ENCODE data around the gene ZBTB38. TPM values are rescaled to one million over a fixed set of nuclear protein-coding genes. Genes with fewer than 3 reads are reported as not detected.

The ZBTB38 gene
- total and polyA plus RNA-seq, 2 donors: 42.4 to 124 TPM

GRCh38 chr3:141391298-141391990 is 23.1 kb downstream of the ZBTB38 start:
- Histone ChIP-seq H3K36me3 (ENCODE audit: insufficient read depth) (no peaks in the 10 kb centered on the region), H3K4me3 (ENCODE audit: low read depth, low read length) (no peak overlapping the region), H3K27ac (ENCODE audit: low read depth) (no peak overlapping the region), H3K4me1 (ENCODE audit: insufficient read depth) (no peaks in the 10 kb centered on the region)
- DNase-seq (ENCODE audit: extremely low spot score): no peak
- WGBS: 87% methylated on average over 4 of the region's 4 CpGs

DNA sequence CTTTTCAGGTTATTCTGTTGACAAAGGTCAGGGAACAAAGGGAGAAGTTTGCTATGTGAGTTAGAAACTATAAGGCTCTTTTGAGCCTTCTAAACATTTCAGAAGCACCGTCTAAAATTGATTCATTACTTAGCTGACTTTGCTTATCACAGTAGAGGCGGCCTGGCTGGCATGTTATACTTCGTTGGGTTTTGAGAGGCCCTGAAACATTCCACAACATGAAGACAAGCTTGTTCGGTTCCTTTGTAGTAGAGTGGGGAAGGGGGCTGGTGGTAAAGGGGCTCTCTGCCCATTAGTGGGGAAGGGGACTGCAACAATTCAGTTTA is 23.6 kb downstream of the ZBTB38 start:
- Histone ChIP-seq H3K36me3 (ENCODE audit: insufficient read depth) (no peaks in the 10 kb centered on the region), H3K27ac (ENCODE audit: low read depth) (no peak overlapping the region), H3K4me1 (ENCODE audit: insufficient read depth) (no peaks in the 10 kb centered on the region), H3K4me3 (ENCODE audit: low read depth, low read length) (no peak overlapping the region)
- 53% methylated on average over 4 of the region's 4 CpGs for WGBS
- no peak for DNase-seq (ENCODE audit: extremely low spot score)

- no peaks in the 10 kb centered on the region for H3K36me3 ChIP-seq (ENCODE audit: insufficient read depth)
- no peak for DNase-seq (ENCODE audit: extremely low spot score)
- H3K4me1 ChIP-seq (ENCODE audit: insufficient read depth): no peaks in the 10 kb centered on the region
- WGBS: 89% methylated on average over 5 of the region's 5 CpGs
- H3K4me3 ChIP-seq (ENCODE audit: low read depth, low read length): no peak overlapping the region
- H3K27ac ChIP-seq (ENCODE audit: low read depth): no peak overlapping the region
Measured at GRCh38 chr3:141392416-141392815, 24.1 kb downstream of the ZBTB38 start.

DNA sequence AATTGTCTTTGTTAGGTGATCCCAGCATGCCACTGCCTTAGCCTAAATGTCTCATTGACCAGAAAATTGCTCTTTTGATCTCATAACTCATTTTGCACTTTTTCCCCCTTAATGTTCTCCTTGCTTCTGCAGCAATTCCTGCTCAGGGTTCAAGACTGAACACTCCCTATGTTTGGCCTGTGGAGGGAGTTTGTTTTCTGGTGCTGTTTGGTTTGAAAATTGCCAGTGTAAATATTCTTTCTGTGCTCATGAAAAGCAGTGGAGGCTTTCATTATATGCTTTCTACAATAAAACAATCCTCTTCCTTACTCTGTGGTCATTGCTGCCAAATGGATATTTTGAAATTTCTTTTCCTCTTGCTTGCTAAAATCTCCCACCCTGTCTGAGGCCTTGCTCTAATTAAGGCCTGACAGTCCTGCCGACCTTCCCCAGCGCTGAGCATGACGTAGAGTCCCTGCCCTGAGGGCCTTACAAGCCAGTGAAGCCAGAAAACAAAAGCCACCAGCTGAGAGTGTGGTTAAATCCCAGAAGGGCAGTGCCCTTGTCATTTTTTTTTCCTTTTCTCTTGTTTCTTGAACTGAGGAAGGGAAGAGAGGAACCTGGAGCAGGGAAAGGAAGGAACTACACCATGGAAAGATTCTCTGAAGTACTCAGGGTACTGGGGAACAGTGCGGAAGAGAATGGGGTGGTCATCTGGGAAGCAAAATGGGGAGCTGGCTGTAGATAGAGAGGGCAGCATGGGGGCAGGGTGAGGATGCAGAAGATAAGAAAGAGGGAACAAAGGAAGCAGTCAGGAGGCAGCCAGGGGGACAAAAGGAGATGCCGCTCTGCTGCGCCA is 24.8 kb downstream of the ZBTB38 start:
- Histone ChIP-seq H3K36me3 (ENCODE audit: insufficient read depth) (no peaks in the 10 kb centered on the region), H3K4me1 (ENCODE audit: insufficient read depth) (no peaks in the 10 kb centered on the region), H3K27ac (ENCODE audit: low read depth) (no peak overlapping the region), H3K4me3 (ENCODE audit: low read depth, low read length) (no peak overlapping the region)
- WGBS: 73% methylated on average over 6 of the region's 6 CpGs
- no peak for DNase-seq (ENCODE audit: extremely low spot score)

DNA sequence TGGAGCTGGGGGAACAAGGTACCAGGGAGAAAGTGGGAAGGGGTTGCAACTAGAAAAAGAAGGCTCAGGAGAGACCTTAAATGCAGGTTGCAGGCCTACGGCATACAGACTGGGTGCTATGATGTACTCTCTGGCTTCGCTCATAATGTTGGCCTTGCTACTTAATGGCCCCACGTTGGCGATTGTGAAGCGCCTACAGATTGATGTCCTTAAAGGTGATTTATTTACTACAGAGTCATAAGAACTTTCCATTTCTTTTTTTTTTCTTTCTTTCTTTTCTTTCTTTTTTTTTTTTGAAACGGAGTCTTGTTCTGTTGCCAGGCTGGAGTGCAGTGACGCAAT is 25.4 kb downstream of the ZBTB38 start:
- Histone ChIP-seq H3K27ac (ENCODE audit: low read depth) (no peak overlapping the region), H3K36me3 (ENCODE audit: insufficient read depth) (no peaks in the 10 kb centered on the region), H3K4me3 (ENCODE audit: low read depth, low read length) (no peak overlapping the region), H3K4me1 (ENCODE audit: insufficient read depth) (no peaks in the 10 kb centered on the region)
- no peak for DNase-seq (ENCODE audit: extremely low spot score)
- WGBS: 96% methylated on average over 7 of the region's 7 CpGs

GRCh38 chr3:141394560-141394959 is 26.3 kb downstream of the ZBTB38 start:
- DNase-seq (ENCODE audit: extremely low spot score): no peak
- Histone ChIP-seq H3K36me3 (ENCODE audit: insufficient read depth) (no peaks in the 10 kb centered on the region), H3K4me3 (ENCODE audit: low read depth, low read length) (no peak overlapping the region), H3K27ac (ENCODE audit: low read depth) (no peak overlapping the region), H3K4me1 (ENCODE audit: insufficient read depth) (peaks cover 2% of the 10 kb centered on the region)
- WGBS: 92% methylated on average over 3 of the region's 3 CpGs

DNA sequence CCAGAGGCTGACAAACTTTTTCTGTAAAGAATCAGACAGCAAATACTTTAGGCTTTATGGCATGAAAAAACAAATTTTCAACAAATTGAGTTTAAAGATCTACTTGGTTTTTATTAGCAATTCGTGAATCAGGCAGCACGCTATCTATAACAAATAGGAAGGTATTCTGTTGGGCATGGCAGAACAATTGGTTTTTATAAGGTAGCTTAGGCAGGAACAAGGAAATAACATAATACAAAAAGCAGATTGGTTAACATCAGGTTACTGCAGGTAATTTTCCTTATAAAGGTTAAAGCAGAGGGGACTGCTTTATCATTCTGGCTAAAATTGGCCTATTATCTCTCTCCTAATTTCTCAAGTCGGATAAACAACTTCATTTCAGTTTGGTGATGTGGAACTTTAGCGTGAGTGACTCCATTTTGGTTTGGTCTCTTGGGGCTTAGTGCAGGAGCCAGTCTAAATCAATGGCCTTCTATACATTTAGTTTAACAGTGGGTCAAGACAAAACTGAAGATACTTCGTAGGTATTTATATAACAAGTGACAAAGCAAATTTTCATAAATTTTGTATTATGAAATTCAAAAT is 26.8 kb downstream of the ZBTB38 start:
- H3K36me3 ChIP-seq (ENCODE audit: insufficient read depth): no peaks in the 10 kb centered on the region
- 96% methylated on average over 5 of the region's 5 CpGs for WGBS
- no peak overlapping the region for H3K27ac ChIP-seq (ENCODE audit: low read depth)
- peaks cover 2% of the 10 kb centered on the region for H3K4me1 ChIP-seq (ENCODE audit: insufficient read depth)
- H3K4me3 ChIP-seq (ENCODE audit: low read depth, low read length): no peak overlapping the region
- DNase-seq (ENCODE audit: extremely low spot score): no peak

DNA sequence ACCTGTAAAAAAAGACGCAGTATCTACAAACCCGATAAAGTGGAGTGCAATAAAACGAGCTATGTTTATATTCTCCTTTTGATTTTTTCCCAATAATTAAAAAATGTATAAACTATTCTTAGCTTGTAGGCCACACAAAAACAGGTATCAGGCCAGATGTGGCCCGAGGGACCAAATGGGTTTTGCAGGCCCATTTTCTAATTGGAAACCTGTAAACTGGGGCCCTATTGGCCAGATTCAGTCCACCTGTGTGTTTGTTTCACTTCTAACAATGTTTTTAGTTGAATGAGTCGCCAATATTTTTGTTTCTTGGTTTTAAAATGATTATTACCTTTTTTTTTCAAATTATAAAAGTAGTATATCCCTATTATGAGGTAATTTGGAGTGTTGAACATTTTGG is 29.7 kb downstream of the ZBTB38 start:
- no peaks in the 10 kb centered on the region for H3K36me3 ChIP-seq (ENCODE audit: insufficient read depth)
- no peak overlapping the region for H3K4me3 ChIP-seq (ENCODE audit: low read depth, low read length)
- no peak for DNase-seq (ENCODE audit: extremely low spot score)
- WGBS: 93% methylated on average over 5 of the region's 5 CpGs
- no peak overlapping the region for H3K27ac ChIP-seq (ENCODE audit: low read depth)
- peaks cover 2% of the 10 kb centered on the region for H3K4me1 ChIP-seq (ENCODE audit: insufficient read depth)

- peaks cover 2% of the 10 kb centered on the region for H3K4me1 ChIP-seq (ENCODE audit: insufficient read depth)
- WGBS: 66% methylated on average over 2 of the region's 2 CpGs
- H3K36me3 ChIP-seq (ENCODE audit: insufficient read depth): peaks cover under 1% of the 10 kb centered on the region
- no peak overlapping the region for H3K27ac ChIP-seq (ENCODE audit: low read depth)
- DNase-seq (ENCODE audit: extremely low spot score): no peak
- H3K4me3 ChIP-seq (ENCODE audit: low read depth, low read length): no peak overlapping the region
Measured at GRCh38 chr3:141399200-141399599, 30.9 kb downstream of the ZBTB38 start.

DNA sequence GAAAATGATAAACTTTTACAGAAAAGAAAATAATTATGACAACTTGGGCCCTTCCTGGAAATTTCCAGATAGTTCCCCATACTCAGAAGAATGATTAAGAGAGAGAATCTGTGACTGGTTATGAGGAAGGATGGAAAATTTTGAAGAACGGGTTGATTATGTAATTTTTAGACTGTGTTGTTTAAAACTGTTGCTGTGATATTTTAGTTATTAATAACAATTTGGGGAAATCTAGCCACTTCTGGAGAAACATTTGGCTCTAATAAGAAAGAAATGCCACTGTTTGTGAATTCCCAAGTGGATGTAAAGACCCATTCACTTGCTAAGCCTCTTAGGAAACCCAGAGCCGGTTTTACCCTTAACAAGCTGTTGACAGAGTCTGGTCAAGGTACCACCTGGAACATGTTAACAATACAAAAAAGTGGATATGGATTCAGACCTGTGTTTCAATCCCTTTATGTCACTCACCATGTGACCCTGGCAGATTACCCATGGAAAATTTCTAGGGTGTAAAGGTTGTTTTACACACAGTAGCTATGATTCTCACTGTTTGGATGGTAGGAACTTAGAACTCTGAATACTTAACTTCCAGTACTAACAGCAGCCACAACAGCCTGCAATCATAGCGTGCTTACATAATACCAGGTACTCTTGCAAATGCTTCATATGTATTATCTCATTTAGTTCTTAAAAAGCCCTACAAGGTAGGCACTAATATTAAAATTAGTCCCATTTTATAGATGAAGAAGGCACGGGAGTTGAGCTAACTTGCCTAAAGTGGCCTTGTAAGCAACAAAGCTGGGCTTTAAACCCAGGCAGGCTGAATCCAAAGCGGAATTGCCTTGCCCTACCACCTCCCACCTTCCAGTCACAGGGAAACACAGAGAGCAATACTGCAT is 32.0 kb downstream of the ZBTB38 start:
- H3K36me3 ChIP-seq (ENCODE audit: insufficient read depth): peaks cover 3% of the 10 kb centered on the region
- WGBS: 73% methylated on average over 5 of the region's 5 CpGs
- H3K4me3 ChIP-seq (ENCODE audit: low read depth, low read length): no peak overlapping the region
- no peak for DNase-seq (ENCODE audit: extremely low spot score)
- peaks cover 2% of the 10 kb centered on the region for H3K4me1 ChIP-seq (ENCODE audit: insufficient read depth)
- peak overlapping the region; percentile 28 for H3K27ac ChIP-seq (ENCODE audit: low read depth)

DNA sequence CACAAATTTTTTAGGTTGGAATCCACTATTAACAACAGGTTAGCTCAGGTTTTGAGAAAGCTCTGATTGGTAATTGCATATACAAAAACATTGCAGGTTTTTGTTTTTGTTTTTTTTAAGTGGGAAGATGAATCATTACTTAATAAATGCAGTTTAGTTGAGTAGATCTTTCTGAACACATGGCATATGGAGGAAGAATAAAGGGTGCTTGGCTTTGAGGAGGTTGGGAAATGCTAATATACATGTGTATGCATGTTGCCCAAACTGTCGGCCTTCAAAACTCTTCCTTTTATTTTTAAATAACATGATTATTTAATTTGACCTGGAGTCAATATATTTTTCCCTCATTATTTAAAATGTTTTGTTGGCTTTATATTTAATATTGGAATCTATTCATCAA is 32.8 kb downstream of the ZBTB38 start:
- 94% methylated on average over 1 of the region's 1 CpG for WGBS
- DNase-seq (ENCODE audit: extremely low spot score): no peak
- Histone ChIP-seq H3K27ac (ENCODE audit: low read depth) (no peak overlapping the region), H3K4me1 (ENCODE audit: insufficient read depth) (peaks cover 2% of the 10 kb centered on the region), H3K4me3 (ENCODE audit: low read depth, low read length) (no peak overlapping the region), H3K36me3 (ENCODE audit: insufficient read depth) (peaks cover 3% of the 10 kb centered on the region)

DNA sequence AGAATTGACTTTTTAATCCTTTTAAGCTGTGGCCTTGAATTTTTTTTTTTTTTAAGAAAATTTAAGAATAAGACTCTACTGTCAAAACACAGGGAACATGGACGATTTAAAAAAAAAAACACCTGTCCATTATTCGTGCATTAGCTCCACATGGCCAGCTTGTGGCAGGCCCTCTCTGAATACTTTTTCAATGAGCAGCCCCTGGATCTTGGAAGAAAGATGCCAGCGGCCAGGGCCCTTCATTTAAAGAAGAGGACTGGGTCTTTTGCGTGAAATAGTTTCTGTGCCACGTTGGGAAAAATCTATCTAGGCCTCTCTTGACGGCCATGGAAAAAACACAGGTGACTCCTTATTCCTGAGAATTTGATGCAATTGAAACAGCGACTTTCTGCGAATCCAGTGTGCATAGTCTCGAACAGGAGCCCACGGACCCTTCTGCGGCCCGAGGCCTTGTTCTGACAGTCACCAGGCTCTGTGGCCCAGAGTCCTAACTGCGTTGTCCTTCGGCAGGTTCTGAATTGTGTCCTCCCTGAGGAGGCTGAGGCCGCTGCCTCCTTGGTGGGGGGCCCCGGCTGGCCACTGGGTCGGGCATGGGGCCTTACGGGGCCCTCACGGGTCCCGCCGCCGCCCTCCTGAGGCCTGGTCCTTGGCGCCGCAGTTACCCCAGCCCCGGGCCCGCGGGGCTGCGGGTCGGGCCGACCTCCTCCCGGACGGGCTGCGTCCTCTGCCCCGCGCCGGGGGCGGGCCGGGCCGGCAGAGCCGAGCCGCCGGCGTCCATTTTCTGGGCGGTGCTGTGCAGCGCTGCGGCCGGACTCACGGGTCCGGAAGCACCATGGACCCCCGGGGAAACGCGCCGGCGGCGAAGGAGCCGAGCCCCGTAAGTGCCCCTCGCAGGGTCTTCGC is 33.5 kb downstream of the ZBTB38 start:
- Histone ChIP-seq H3K4me1 (ENCODE audit: insufficient read depth) (peaks cover 2% of the 10 kb centered on the region), H3K4me3 (ENCODE audit: low read depth, low read length) (peak overlapping the region; percentile 96), H3K27ac (ENCODE audit: low read depth) (peak overlapping the region; percentile 94), H3K36me3 (ENCODE audit: insufficient read depth) (peaks cover 3% of the 10 kb centered on the region)
- no peak for DNase-seq (ENCODE audit: extremely low spot score)
- WGBS: 5% methylated on average over 59 of the region's 59 CpGs

Measured in urinary bladder (tissue), 4 donors.